Activated naive CD4-positive, alpha-beta T cell treated with anti-CD3 and anti-CD28 coated beads, Interleukin-2, amount 10 ng/mL, durations not matched to agents 7 days and 5 days (primary cell): ENCODE data around the gene SFTPA1.
"Not testable (repeated sequence)": the region's sequence is repeated elsewhere in the genome, so short reads cannot be mapped to it uniquely, and the experiment has no call there.

Experiments used
- CTCF ChIA-PET: fragments of 350-600 bp; sonication (Branson Sonifier 250); formaldehyde crosslinking; loops from one replicate; lab custom pipeline; 2021; ENCODE audit warnings: antibody characterized with exemption; lab: Charles Lee
- DNase-seq: peaks from one replicate; pipeline ENCODE4 v3.0.0-alpha.2; 2020
- H3K27ac Mint-ChIP-seq: one replicate; pipeline ENCODE4 v1.8.0; 2021; ENCODE audit warnings: mild to moderate bottlenecking, moderate library complexity, mixed read lengths
- H3K27me3 Mint-ChIP-seq: one replicate; pipeline ENCODE4 v1.8.0; 2021; ENCODE audit warnings: mild to moderate bottlenecking, mixed read lengths
- H3K36me3 Mint-ChIP-seq: one replicate; pipeline ENCODE4 v1.8.0; 2021; ENCODE audit warnings: mixed read lengths
- H3K4me1 Mint-ChIP-seq: one replicate; pipeline ENCODE4 v1.8.0; 2021; ENCODE audit warnings: mixed read lengths
- H3K4me3 Mint-ChIP-seq: one replicate; pipeline ENCODE4 v1.8.0; 2021; ENCODE audit warnings: mild to moderate bottlenecking, moderate library complexity, mixed read lengths
- H3K9me3 Mint-ChIP-seq: one replicate; pipeline ENCODE4 v1.8.0; 2021; ENCODE audit warnings: mixed read lengths

Gene SFTPA1

DNA sequence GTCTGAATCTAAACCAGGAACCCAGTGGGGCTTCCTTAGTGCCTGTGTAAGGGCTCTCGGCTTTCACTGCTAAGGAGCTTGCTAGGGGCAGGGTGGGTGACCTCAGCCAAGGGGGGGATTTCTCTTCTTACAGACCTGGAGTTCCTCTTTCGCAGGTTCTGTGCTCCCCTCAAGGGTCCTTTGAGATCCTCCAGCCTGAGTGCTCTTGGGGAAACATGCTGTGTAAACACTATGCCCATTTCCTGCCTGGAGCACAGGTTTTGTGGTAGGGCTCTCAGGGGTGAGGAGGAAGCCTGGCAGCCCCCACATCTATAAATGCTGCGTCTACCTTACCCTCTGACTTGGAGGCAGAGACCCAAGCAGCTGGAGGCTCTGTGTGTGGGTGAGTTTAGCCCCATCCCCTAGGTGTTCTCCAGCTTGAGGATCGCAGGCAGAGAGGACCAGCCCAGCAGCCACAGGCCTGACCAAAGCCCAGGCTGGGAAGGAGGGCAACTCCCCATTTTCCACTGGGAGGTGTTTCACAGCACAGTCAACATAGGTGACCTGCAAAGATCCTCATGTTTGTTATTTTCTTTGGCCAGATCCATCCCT is at the start of gene SFTPA1:
SFTPA1 (plus strand) TSS at position 339 of the 591 bp plus-strand sequence. CDS start 887 bp downstream, outside the sequence.
- H3K36me3 Mint-ChIP-seq = no peaks in the 10 kb centered on the region
- peaks cover 16% of the 10 kb centered on the region for H3K27me3 Mint-ChIP-seq
- DNase-seq = no peak
- H3K9me3 Mint-ChIP-seq = no peaks in the 10 kb centered on the region
- no peak within 1 kb of the TSS for H3K4me3 Mint-ChIP-seq
- H3K27ac Mint-ChIP-seq = no peak within 1 kb of the TSS
- no peaks in the 10 kb centered on the region for H3K4me1 Mint-ChIP-seq
- CTCF ChIA-PET = interaction anchor here (1.5 to 2.2 kb wide), 2 partner anchors 48 to 72 kb away, joined by 3 to 6 read pairs; no protein-coding TSS in a partner anchor

DNA sequence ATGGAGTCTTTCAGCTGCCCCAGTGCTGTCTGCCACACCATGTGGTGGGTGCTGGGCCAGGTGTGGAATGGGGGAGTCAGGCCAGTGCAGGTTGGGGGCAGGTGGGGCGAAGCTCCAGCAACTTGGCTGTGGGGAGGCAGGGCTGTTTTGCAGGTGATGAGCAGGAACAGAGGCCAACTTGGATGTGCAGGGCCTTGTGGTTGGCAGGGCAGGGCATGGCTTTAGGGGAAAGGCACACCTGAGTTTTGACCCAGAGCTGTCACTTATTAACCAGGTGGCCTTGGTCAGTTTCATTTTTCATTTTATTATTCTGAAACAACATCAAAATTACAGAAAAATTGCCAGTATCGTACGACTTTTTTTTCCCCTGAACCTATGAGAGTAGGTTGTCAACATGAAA is 49.5 kb upstream of the SFTPA1 start:
- H3K4me3 Mint-ChIP-seq = no peak overlapping the region
- no peak overlapping the region for H3K27ac Mint-ChIP-seq
- peaks cover 40% of the 10 kb centered on the region for H3K27me3 Mint-ChIP-seq
- H3K36me3 Mint-ChIP-seq = no peaks in the 10 kb centered on the region
- peaks cover 7% of the 10 kb centered on the region for H3K4me1 Mint-ChIP-seq
- CTCF ChIA-PET = interaction anchor here (1.6 kb wide), 1 partner anchor 484 kb away, joined by 4 read pairs; no protein-coding TSS in a partner anchor
- no peaks in the 10 kb centered on the region for H3K9me3 Mint-ChIP-seq
- no peak for DNase-seq

DNA sequence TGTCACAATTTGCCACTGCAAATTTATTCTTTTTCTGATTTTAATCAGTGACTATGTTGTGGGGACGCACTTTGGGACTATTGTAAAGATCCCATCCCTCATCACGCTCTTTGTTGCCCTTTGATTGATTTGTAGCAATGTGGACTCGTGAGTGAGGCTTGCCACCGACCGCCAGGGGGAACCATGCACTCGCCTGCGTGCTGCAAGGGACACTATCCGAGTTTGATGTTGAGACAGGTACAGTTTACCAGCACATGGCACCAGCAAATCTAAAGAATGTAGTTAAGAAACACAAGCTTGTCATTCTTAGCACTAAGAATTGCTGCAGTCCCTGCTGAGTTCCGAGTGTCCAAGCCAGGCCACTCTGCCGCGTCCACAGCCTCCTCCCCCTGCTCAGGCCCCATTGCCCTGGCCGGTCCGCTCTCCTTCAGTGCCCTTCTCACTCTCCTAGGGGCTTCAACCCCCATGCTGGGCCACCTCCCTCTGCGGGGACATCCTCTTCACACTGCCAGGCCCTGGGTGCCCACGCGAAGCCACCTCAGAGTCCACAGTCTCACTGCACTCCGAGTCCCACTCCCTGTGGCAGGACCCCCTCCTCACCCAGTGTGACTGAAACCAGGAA is 48.5 kb upstream of the SFTPA1 start:
- peak; percentile 78 for DNase-seq
- CTCF ChIA-PET = interaction anchor here (0.7 to 1.5 kb wide), 3 partner anchors 45 to 48 kb away, joined by 4 to 6 read pairs (median 4); partner anchors contain the start of gene SFTPA1
- H3K4me1 Mint-ChIP-seq = peaks cover 7% of the 10 kb centered on the region
- H3K36me3 Mint-ChIP-seq = no peaks in the 10 kb centered on the region
- peaks cover 37% of the 10 kb centered on the region for H3K27me3 Mint-ChIP-seq
- H3K4me3 Mint-ChIP-seq = no peak overlapping the region
- H3K9me3 Mint-ChIP-seq = no peaks in the 10 kb centered on the region
- H3K27ac Mint-ChIP-seq = no peak overlapping the region

DNA sequence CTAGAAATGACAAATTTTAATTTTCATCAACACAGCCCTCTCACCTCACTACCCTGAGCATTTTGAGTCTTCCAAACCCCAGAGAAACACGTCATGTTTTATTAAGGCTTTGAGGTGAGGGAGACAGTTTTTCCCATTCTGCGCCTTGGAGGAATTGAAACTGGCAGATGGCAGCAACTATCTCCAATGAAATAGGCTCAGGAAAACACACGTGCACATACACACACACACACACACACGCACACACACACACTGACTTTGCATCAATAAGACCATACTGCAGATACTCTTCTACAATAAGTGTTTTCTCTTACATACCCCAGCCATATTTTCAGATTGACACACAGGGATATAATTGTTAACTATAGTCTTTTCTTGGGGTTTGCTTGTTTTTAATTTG is 47.3 kb upstream of the SFTPA1 start:
- Mint-ChIP-seq H3K4me1 (peaks cover 7% of the 10 kb centered on the region), H3K27me3 (peaks cover 45% of the 10 kb centered on the region), H3K4me3 (no peak overlapping the region), H3K36me3 (no peaks in the 10 kb centered on the region), H3K27ac (no peak overlapping the region), H3K9me3 (no peaks in the 10 kb centered on the region)
- no peak for DNase-seq
- CTCF ChIA-PET = interaction anchor here (0.7 to 1.5 kb wide), 2 partner anchors 44 to 47 kb away, joined by 4 to 6 read pairs; partner anchors contain the start of gene SFTPA1

DNA sequence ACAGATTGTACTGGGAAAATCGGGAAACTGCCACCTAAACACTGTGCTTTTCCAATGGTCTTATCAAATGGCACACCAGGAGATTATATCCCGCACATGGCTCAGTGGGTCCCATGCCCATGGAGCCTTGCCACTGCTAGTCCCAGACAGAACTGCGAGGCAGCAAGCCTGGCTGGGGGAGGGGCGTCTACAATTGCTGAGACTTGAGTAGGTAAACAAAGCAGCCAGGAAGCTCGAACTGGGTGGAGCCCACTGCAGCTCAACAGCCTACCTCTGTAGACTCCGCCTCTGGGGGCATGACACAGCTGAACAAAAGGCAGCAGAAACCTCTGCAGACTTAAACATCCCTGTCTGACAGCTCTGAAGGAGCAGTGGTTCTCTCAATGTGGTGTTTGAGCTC is 40.1 kb upstream of the SFTPA1 start:
- H3K27ac Mint-ChIP-seq, H3K4me3 Mint-ChIP-seq, CTCF ChIA-PET, H3K9me3 Mint-ChIP-seq, H3K36me3 Mint-ChIP-seq, DNase-seq, H3K4me1 Mint-ChIP-seq: not testable (repeated sequence)
- peaks cover 66% of the 10 kb centered on the region for H3K27me3 Mint-ChIP-seq

DNA sequence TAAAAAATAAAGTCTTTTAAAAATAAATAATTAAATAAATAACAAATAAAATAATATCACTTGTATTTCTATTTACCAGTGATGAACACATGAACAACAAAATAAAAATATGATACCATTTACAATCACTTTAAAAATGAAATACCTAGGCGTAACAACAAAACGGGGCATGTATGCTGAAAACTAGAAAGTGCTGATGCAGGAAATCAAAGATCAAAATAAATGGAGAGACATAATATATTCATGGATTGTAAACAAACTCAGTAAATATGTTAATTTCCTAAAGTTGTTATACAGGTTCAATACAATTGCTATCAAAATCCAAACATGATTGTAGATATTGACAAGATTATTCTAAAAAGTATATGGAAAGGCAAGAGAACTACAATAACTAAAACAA is 31.4 kb upstream of the SFTPA1 start:
- no peaks in the 10 kb centered on the region for H3K9me3 Mint-ChIP-seq
- H3K4me3 Mint-ChIP-seq = no peak overlapping the region
- peaks cover 19% of the 10 kb centered on the region for H3K27me3 Mint-ChIP-seq
- H3K27ac Mint-ChIP-seq = no peak overlapping the region
- DNase-seq = no peak
- H3K36me3 Mint-ChIP-seq = no peaks in the 10 kb centered on the region
- H3K4me1 Mint-ChIP-seq = peaks cover 9% of the 10 kb centered on the region
- CTCF ChIA-PET = no interaction called here

DNA sequence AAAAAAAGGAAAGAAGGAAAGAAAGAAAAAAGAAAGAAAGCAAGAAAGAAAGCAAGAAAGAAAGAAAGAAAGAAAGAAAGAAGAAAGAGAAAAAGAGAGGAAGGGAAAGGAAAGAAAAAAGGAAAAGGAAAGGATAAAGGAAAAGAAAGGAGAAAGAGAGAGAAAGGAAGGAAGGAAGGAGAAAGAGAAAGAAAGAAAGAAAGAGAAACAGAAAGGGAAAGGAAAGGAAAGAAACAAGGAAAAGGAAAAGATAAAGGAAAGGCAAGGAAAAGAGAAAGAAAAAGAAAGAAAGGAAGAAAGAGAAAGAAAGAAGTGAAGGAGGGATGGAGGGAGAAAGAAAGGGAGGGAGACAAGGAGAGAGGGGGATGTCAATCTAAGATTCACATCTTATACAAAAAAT is 29.7 kb upstream of the SFTPA1 start:
- no peaks in the 10 kb centered on the region for H3K9me3 Mint-ChIP-seq
- H3K4me3 Mint-ChIP-seq = no peak overlapping the region
- DNase-seq = no peak
- H3K36me3 Mint-ChIP-seq = no peaks in the 10 kb centered on the region
- CTCF ChIA-PET = no interaction called here
- peaks cover 18% of the 10 kb centered on the region for H3K27me3 Mint-ChIP-seq
- peaks cover 9% of the 10 kb centered on the region for H3K4me1 Mint-ChIP-seq
- H3K27ac Mint-ChIP-seq = no peak overlapping the region

DNA sequence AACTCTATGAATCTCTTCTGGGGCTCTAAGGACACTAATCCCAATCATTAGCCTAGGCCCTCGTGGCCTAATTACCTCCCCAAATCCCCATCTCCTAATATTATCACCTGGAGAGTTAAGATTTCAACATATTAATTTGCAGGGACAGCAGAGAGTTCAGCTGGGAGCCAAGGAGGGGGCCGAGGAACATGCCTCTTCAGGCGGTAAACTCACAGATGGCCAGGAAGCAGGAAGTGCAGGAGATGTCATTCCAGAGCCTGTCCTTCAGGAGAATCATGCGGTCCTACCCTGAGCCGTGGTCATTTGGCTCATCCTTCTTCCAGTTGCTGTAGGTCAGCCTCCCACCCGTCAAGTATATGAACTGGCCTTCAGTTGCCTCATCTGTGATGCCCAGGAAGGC is 28.6 kb upstream of the SFTPA1 start:
- H3K36me3 Mint-ChIP-seq = no peaks in the 10 kb centered on the region
- peaks cover 9% of the 10 kb centered on the region for H3K4me1 Mint-ChIP-seq
- CTCF ChIA-PET = no interaction called here
- H3K27ac Mint-ChIP-seq = no peak overlapping the region
- no peaks in the 10 kb centered on the region for H3K9me3 Mint-ChIP-seq
- no peak overlapping the region for H3K4me3 Mint-ChIP-seq
- DNase-seq = no peak
- H3K27me3 Mint-ChIP-seq = peaks cover 25% of the 10 kb centered on the region

DNA sequence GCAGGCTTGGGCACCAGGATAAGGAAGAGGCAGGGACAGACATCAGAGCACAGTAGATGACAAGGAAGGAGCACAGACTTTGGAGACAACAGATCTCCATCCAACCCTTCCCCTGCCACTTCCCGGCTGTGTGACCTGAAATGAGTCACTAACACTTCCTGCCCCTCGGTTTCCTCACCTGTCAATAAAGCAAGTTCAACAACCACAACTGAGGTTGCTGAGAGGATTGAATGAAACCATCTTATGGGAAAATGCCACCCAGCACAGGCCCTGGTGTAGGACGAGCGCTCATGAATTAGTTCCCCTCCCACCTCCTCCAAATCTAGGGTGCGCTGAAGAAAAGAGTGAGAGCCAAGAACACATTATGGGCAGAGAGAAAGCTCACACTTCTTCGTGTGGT is 27.8 kb upstream of the SFTPA1 start:
- H3K4me1 Mint-ChIP-seq, CTCF ChIA-PET, H3K36me3 Mint-ChIP-seq, H3K27ac Mint-ChIP-seq, H3K4me3 Mint-ChIP-seq, H3K9me3 Mint-ChIP-seq, DNase-seq: not testable (repeated sequence)
- peaks cover 30% of the 10 kb centered on the region for H3K27me3 Mint-ChIP-seq

DNA sequence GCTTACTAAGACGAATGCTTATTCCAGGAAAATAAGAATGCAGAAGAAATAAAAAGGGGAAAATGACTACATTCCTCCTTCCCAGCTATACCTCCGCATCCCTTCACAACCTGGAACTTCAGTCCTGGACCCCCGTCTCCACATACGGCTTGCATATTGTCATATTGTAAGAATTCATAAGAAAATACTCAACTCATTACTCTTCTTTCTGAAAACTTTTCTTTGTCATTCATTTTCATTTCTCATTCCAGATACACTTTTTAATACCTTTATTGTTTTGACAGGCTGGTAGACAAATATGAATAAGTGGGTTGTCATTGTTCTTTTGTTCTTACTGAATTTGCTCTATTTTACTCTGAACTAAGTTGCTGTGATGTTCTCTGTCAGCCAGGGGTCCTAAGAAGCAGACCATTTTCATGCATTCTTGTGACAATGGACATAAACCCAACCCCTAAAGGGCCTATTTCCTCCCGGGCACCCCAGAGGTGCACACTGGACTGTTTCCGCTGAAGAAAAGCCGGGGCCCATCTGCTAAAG is 27.2 kb upstream of the SFTPA1 start:
- no peak overlapping the region for H3K4me3 Mint-ChIP-seq
- DNase-seq = no peak
- no peaks in the 10 kb centered on the region for H3K9me3 Mint-ChIP-seq
- H3K36me3 Mint-ChIP-seq = no peaks in the 10 kb centered on the region
- peaks cover 30% of the 10 kb centered on the region for H3K27me3 Mint-ChIP-seq
- peaks cover 9% of the 10 kb centered on the region for H3K4me1 Mint-ChIP-seq
- CTCF ChIA-PET = no interaction called here
- no peak overlapping the region for H3K27ac Mint-ChIP-seq

DNA sequence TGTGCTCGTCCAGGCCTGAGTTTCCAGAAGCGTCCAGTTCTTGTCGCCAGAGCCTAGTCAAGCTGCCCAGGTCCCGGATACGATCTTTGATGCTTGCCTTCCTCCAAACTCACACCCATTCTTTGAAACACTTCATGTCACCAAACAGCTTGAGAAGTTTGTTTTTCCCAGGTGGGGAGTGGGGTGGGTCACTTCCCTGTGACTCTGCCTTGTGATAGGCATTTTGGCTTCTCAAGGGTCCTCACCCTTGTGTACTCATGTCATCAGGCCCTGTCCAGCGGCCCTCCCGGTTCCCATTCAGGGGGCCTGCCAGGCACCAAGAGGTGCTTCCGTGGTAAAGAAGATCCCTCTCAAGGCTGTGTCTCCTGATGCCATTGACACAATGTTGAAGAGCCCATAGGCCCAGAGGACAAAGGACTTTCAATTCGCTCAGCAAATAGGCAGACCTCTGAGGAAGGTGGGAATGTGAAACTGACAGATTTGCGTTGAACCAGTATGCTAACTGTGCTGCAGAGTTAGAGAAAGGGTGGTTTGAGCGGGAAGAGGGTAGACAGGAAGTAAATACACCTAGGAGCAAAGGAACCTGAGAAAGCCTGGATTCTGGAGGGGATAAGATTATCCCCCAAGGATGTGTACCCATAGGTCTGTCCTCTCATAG is 24.7 kb upstream of the SFTPA1 start:
- no peaks in the 10 kb centered on the region for H3K36me3 Mint-ChIP-seq
- H3K4me3 Mint-ChIP-seq = no peak overlapping the region
- CTCF ChIA-PET = no interaction called here
- H3K27ac Mint-ChIP-seq = no peak overlapping the region
- H3K27me3 Mint-ChIP-seq = peaks cover 38% of the 10 kb centered on the region
- no peaks in the 10 kb centered on the region for H3K9me3 Mint-ChIP-seq
- peaks cover 9% of the 10 kb centered on the region for H3K4me1 Mint-ChIP-seq
- no peak for DNase-seq

DNA sequence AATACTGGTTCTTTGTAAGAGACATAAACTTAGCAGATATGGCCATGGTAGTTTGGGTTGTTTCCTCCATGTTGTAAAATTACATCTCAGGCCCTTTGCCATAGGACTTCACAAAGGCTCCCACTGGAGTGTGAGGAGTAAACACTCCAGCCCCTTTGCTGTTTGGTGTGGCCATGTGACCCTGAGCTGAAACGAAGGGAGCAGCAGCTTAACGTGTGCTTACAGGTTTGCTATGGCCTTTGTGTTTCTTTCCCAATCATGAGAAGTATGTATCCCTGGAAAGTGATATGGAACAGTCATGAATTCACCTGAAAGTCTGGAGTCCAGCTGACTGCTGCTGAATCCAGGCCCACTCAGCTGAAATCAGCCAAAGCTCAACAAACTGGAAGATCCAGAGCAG is 23.8 kb upstream of the SFTPA1 start:
- H3K36me3 Mint-ChIP-seq = no peaks in the 10 kb centered on the region
- H3K4me3 Mint-ChIP-seq = no peak overlapping the region
- DNase-seq = no peak
- H3K4me1 Mint-ChIP-seq = peaks cover 9% of the 10 kb centered on the region
- no peak overlapping the region for H3K27ac Mint-ChIP-seq
- CTCF ChIA-PET = no interaction called here
- H3K9me3 Mint-ChIP-seq = no peaks in the 10 kb centered on the region
- peaks cover 36% of the 10 kb centered on the region for H3K27me3 Mint-ChIP-seq

DNA sequence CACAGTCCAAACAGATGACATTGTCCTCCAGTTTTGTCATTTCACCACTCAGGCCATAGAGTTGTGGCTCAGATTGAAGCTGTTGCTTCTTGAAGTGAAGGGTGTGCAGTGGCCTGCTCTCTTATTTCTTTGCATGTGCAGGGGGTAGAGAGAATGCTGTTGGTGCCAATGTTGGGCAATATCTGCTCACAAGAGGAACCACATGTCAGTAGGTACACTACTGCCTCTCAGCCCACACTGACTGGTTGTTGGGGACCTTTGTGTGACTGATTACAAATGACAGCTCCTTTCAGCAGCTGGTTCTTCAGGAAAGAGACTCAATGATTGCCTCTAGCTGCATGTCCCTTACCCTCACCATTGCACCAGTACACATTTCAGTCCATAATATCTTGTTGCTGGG is 21.9 kb upstream of the SFTPA1 start:
- H3K4me3 Mint-ChIP-seq = no peak overlapping the region
- peaks cover 43% of the 10 kb centered on the region for H3K27me3 Mint-ChIP-seq
- no peak for DNase-seq
- no peaks in the 10 kb centered on the region for H3K9me3 Mint-ChIP-seq
- H3K4me1 Mint-ChIP-seq = peaks cover 1% of the 10 kb centered on the region
- CTCF ChIA-PET = no interaction called here
- H3K36me3 Mint-ChIP-seq = no peaks in the 10 kb centered on the region
- H3K27ac Mint-ChIP-seq = no peak overlapping the region

DNA sequence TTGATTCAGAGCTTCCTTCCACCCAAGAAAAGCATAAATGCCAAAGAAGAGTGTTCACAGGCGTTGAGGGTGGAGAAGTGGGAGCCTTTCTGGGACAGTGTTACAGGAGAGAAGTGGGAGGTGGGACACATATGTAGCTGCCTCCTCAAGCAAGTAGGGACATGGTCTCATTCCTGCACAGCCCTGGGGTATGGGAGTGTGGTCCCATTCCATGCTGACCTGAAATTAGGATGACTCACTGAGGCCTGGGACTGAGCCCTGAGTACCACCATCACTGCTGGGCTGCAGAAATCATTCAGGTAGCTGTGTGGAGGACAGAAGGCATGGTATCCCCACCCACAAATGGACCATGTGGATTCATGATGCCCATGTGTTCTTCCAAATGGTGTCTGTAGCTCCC is 17.4 kb upstream of the SFTPA1 start:
- Mint-ChIP-seq H3K4me1 (no peaks in the 10 kb centered on the region), H3K27ac (no peak overlapping the region), H3K9me3 (peaks cover 14% of the 10 kb centered on the region), H3K4me3 (no peak overlapping the region), H3K27me3 (peaks cover 47% of the 10 kb centered on the region), H3K36me3 (no peaks in the 10 kb centered on the region)
- CTCF ChIA-PET = no interaction called here
- no peak for DNase-seq
